Stimulated activated CD8-positive, alpha-beta memory T cell treated with anti-CD3 and anti-CD28 coated beads, Interleukin-12 subunit alpha, Interleukin-12 subunit beta, amount 100 ng/mL, for 4 hours (primary cell): ENCODE data around the gene CNR2.
"Not testable (repeated sequence)": the region's sequence is repeated elsewhere in the genome, so short reads cannot be mapped to it uniquely, and the experiment has no call there.

Experiments used
- DNase-seq: peaks from one replicate; pipeline ENCODE4 v3.0.0-alpha.2; 2020; ENCODE audit warnings: low read depth

The CNR2 gene

GRCh38 chr1:23913212-23913880 lies at the start of gene CNR2:
Gene CNR2, minus strand, starts transcription at chr1:23913362. Its CDS starts 37,745 bp downstream, at chr1:23875617.
- DNase-seq, result no peak

GRCh38 chr1:23960291-23961020 lies 47.3 kb upstream of the CNR2 start:
- DNase-seq, result no peak

GRCh38 chr1:23959461-23960290 lies 46.5 kb upstream of the CNR2 start, which contains the start of gene PNRC2:
Gene PNRC2, plus strand, starts transcription at chr1:23959828. Its CDS starts 1,630 bp downstream, at chr1:23961458.
- DNase-seq, result peak; percentile 93

- peak; percentile 77 for DNase-seq
Measured at GRCh38 chr1:23958810-23959460, 45.8 kb upstream of the CNR2 start.

- not testable (repeated sequence) for DNase-seq
Measured at GRCh38 chr1:23958040-23958809, 45.1 kb upstream of the CNR2 start.

- no peak for DNase-seq
Measured at GRCh38 chr1:23957096-23957495, 43.9 kb upstream of the CNR2 start.

- DNase-seq, result no peak
Measured at GRCh38 chr1:23953020-23953419, 39.9 kb upstream of the CNR2 start.

- DNase-seq, result no peak
Measured at GRCh38 chr1:23947366-23947765, 34.2 kb upstream of the CNR2 start.

GRCh38 chr1:23936481-23937176 lies 23.5 kb upstream of the CNR2 start:
- DNase-seq, result no peak

- no peak for DNase-seq
Measured at GRCh38 chr1:23931491-23931880, 18.3 kb upstream of the CNR2 start.

- DNase-seq, result no peak
Measured at GRCh38 chr1:23930861-23931490, 17.8 kb upstream of the CNR2 start.

GRCh38 chr1:23930270-23930669 lies 17.1 kb upstream of the CNR2 start:
- no peak for DNase-seq

GRCh38 chr1:23928789-23929188 lies 15.6 kb upstream of the CNR2 start:
- no peak for DNase-seq

- no peak for DNase-seq
Measured at GRCh38 chr1:23927097-23927496, 13.9 kb upstream of the CNR2 start.

- no peak for DNase-seq
Measured at GRCh38 chr1:23925279-23925678, 12.1 kb upstream of the CNR2 start.

- no peak for DNase-seq
Measured at GRCh38 chr1:23924601-23925000, 11.4 kb upstream of the CNR2 start.

GRCh38 chr1:23923592-23924499 lies 10.7 kb upstream of the CNR2 start:
- no peak for DNase-seq

- no peak for DNase-seq
Measured at GRCh38 chr1:23922321-23922943, 9.3 kb upstream of the CNR2 start.
